ENCODE measurements around the gene NAXE.
"Not testable (repeated sequence)": the region's sequence is repeated elsewhere in the genome, so short reads cannot be mapped to it uniquely, and the experiment has no call there.

Gene NAXE

DNA sequence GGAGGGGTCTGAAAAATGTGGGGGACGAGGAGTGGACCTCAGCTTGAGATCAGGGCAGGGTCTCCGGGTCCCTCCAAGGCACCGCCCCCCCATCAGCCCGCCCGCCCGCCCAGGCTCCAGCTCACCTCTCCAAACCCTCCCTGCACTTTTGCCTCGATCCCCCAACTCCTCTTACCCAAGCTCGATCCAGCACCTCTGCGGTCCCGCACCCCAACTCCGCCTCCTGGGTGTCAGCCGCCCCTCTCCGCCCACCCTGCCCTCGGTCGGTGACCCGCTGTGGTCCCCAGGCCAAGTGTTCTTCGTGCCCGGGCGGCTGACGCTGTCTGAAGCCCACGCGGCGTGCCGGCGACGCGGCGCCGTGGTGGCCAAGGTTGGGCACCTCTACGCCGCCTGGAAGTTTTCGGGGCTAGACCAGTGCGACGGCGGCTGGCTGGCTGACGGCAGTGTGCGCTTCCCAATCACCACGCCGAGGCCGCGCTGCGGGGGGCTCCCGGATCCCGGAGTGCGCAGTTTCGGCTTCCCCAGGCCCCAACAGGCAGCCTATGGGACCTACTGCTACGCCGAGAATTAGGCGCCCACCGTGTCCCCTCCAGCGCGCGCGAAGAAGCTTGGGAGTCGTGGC lies 33.3 kb downstream of the NAXE start:
- DNase-seq: no peak

DNA sequence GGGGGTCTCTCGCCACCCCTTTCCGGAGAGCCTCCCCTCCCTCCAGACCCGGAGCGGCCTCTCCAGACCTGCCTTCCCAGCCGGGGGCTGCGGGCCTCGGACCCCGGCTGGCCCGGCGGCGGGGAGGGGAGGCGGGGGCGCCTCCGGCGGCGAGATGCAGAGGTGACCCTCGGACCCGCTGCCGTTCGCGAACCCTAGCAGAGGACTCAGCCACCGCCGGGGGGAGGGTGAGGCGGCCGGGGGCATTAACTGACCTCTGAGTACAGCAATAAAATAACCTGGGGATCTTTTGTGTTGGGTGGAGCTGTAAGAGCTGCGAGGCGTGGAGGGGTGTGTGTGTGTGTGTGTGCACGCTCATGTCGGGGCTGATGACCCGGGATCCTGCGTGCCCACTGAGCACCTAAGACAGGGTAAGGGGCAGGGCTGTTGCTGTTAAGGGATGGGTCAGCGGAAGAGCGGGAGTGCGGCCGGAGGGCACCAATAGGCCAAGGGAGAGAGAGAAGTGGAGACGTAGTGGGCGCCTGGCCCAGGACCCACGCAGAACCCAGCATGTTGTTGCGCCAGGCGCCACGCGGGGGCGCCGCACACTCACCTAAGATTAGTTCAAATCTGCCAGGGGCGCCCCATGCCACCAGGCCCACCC lies 34.0 kb downstream of the NAXE start:
- peak; percentile 76 for DNase-seq

DNA sequence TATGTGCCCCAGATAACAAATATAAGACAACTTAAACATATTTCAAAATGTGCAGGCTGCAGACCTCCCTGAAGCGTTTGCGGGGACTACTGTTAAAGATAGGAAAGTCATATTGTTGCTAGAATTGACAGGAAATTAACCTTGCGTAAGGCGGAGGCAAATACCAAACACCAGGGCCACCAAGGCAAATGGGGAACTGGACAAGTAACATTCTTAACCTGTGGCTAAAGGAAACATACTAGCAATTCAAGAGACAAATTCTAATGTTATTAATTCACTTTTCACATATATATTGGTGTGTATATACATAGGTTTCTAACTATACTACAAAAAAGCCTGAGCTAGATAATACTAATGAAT lies 34.5 kb downstream of the NAXE start:
- DNase-seq: no peak

DNA sequence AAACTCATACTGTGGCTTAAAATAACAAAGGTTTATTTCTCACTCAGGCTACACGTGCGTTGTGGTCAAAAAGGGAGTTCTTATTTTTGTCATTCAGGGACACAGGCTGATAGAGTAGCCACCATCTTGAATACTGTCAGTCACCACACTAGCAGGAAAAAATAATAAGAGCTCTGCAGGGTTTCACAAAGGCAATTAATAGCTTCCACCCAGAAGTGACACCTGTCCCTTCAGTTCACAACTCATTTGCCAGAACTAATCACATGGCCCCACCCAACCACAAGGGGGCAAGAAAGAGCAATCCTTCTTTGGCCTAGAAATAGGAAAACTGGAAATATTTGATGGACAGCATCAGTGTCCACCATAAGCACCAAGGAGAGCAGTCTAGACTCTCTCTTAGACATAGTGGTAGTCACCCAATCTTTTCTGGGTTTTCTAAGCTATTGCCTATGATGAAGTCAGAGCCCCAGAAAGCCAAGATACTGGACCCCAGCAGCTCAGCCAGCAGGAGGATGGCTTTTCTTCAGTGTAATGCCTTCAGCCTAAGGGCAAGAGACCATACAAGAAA lies 35.8 kb downstream of the NAXE start:
- peak; percentile 37 for DNase-seq

DNA sequence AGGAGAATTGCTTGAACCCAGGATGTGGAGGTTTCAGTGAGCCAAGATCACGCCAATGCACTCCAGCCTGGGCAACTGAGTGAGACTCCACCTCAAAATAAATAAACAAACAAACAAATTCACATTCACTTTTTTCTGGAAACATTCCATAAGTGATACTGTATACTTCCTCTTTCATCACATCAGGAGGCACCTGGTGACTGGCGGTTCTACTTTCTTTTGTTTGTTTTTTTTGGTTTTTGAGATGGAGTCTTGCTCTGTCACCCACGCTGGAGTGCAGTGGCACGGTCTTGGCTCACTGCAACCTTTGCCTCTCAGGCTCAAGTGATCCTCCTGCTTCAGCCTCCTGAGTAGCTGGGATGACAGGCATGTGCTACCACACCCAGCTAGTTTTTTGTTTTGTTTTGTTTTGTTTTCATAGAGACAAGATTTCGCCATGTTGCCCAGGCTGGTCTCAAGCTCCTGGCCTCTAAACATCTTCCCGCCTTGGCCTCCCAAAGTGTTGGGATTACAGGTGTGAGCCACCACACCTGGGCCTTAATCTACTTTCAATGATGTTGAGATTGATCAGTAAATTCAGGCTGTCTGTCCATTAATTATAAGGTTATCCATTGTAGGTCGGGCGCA lies 38.4 kb downstream of the NAXE start:
- DNase-seq: no peak

DNA sequence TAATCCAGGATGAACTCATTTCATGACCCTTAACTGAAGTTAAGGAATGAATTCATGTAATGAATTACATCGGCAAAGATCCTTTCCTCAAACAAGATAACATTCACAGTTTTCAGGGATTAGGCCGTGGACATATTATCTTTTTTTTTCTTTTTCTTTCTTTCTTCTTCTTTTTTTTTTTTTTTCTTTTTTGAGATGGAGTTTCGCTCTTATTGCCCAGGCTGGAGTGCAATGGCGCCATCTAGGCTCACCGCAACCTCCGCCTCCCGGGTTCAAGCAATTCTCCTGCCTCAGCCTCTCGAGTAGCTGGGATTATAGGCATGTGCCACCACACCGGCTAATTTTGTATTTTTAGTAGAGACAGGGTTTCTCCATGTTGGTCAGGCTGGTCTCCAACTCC lies 39.6 kb downstream of the NAXE start:
- DNase-seq: not testable (repeated sequence)

DNA sequence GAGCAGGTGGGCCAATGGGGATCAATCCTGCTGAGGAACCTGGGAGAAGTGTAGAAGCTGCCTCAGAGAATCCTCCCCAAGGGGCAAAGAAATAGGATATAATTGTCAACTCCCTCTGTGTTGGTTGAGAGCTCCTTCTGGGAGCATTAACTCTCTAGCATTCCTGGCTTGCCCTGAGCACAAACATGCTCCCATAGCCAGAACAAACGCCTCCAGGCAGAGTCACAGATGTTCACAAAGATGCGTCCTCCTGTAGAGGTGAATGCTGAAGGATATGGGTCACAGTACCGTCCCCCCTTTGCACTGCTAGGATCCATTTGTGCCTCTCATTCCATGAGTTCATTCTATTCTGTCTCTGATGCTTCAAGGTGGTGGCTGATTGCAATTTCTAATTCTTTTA lies 40.8 kb downstream of the NAXE start:
- no peak for DNase-seq

DNA sequence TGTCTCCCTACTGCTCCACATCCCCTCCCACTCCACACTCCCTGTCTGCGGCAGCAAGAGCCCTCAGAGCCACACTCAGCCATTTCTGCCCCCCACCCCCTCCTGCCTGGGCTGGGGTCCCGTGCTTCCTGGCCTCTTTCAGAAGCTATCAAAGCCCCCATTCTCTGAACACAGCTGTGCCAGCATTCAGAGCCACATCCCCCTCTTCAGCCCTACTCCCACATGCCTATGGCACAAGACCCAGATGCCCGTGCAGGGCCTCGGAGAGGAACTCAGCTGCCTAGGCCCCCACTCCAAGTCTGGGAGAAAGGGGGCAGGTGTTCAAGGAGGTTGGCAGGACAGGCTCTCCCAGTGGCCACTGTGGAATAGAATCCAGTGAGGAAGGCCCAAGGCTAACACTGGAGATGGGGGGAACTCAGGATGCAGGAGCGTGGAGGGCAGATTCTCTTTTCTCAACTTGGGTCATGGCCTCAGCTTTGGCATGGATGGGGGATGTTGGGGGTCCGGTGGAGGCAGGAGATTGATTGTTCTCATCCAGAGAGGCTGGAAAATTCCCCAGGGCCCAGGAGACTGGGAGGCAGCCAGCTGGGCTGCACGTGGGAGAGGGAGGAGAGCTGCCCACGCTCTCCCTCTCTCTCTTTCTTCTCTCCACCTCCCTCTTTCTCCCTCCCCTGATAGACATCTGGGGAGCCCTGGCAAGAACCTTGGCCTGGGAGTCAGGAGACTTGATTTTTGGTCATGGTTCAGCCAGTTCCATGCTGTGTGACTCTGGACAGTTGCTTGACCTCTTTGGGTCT lies 46.8 kb downstream of the NAXE start:
- DNase-seq: no peak

DNA sequence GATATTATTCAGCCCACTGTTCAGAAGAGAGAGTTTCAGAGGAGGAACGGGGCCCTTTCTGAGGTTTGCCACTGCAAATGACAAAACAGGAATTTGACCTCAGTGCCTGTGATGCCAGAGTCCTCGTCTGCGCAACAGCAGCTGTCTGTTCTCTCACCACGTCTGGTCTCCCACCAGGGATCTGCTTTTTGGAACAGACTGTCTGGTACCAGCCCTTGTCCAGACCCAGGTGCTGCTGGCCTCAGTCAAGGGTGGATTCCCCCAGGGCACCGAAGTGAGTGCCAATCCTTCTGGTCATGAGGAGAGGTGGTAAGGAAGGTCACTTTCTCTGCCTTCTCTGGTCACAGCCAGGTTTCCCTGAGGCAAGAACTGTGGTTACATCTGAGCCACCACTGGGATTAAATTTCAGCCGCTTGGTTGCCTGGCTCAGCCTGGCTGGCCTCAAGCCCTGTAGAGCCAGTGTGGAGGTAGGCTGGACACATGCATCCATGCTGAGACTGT lies 48.1 kb downstream of the NAXE start:
- DNase-seq: no peak

DNA sequence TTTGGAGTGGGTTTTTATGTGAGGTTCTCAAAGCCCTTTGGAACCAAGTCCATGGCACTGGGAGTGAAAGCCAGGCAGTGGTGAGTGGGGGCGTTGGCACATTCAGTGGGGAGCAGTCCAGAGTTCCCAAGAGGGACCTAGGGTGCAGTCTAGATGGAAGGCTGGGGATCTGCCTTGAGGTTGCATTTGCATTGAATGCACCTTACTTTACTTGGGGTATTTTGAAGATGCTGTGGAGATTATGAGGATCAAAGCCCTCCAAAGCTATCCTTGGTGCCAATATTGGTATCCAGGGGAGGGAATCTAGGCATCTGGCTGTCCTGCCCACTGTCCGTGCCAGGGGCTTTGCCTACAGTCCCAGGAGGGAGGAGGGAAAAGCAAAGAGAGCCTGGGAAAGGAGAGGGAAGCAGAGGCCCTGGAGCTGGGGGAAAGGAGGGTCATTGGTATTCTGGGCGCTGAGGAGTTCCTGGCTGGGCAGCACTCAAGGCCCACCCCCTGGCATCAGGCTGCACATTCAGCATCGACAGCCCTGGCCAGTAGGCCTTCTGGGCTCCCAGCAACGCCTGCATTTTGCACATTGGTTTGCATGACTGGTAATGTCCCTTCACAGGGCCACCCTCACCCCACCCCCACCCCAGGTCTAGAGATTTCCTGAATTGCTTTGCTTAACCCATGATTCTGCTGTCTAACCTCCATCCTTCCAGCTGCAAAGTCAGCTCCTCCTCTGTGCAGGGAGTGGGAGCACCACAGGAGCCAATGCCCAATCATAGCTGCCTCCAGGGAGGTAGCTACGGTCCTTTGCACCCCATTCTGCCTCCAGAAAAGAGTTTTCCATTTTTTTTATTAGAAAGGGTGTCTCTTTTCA lies 49.5 kb downstream of the NAXE start:
- no peak for DNase-seq

DNA sequence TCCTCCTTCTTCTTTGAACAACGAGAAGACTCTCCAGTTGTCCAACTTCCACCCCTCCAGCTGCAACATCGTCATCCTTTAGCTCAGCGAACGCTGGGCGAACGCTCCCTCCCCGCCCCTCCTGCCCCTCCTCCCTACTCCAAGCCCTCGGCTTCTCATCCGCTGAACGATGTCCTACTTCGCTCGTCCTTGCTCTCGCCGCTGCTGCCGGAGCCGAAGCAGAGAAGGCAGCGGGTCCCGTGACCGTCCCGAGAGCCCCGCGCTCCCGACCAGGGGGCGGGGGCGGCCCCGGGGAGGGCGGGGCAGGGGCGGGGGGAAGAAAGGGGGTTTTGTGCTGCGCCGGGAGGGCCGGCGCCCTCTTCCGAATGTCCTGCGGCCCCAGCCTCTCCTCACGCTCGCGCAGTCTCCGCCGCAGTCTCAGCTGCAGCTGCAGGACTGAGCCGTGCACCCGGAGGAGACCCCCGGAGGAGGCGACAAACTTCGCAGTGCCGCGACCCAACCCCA lies 50.2 kb downstream of the NAXE start, which contains the start of gene BCAN:
BCAN (plus strand) TSS at position 357 of the 504 bp plus-strand sequence. CDS start 3,938 bp downstream, outside the sequence.
- peak; percentile 28 for DNase-seq

DNA sequence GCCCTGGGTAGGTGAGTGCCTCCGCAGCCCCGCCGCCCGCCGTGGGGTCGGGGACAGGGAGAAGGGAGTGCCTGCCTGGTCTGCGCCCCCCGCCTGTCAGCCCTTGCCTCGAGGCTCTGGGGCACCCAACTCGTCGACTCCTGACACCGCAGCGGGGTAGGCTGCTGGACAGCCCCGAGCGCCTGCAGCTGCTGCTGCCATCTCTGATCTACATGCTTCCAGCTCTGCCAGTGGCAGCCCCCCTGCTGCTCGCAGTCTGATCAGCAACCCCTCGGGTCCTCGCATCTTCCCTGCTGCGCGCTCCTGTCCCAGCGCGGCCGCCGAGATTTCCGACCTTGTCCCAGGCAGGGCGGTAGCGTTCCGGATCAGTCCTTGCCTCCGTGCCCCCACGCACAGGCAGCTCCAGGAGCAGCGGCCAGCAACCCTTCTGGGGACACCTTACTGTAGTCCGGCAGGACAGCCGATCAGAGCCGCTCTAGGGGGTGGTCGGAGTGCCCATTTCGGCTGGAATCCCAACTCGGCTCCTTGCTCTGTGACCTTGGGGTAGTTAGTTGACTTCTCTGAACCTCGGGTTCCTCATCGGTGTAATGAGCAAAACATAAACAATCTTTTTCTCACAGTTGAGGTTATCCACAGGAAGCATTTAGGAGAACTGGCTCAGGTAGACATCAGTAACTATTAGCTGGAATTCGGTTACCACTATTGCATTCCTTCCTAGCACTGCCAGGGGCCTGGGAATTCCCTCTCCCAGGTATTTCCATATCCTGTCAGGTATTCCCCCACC lies 50.9 kb downstream of the NAXE start:
- no peak for DNase-seq

DNA sequence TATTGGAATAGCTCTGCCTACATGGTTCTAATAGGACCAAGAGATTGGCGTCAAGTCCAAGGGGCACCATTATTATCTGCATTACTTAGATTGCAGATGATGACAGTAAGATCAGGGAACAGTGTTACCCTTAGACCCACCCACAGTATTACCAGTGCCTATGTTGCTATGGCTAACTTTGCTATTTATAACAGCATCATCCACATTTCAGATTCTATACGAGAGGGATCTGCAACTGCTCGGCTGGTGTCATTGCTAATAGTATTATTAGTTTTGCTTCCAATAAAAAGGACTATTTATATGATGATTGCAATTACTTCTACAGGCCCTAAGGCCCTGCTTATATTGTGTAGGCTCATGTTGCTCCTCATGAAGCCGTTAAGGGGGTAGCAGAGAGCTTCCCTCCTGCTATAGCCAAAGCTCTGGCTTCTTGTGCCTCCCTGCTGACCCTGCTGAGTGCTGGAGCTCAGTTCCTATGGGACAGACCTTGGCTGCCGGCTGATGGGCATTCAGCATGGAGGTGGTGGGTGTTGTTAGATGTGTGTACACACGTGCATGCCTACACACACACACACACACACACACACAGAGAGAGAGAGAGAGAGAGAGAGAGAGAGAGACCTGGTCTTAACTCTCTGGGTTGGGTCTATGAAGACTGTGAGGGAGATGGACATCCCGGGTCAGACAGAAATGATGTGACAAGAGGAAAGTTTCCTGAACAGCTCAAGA lies 51.6 kb downstream of the NAXE start:
- DNase-seq: no peak

DNA sequence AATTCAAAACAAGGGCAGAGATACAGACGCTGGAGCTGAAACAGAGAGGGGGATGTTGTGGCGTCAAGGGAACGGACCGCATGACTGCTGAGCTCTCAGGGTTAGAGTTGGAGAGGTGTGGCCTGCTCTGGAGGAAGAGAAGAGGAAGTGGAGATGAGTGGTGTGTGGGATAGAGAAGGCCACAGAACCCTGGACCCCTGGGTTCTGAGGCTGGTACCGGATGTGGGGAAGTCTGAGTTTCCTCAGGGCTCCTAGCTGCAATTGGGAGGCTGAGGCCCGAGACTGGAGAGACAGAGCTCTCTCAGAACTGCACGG lies 52.2 kb downstream of the NAXE start:
- DNase-seq: no peak

Measured in activated naive CD4-positive, alpha-beta T cell treated with anti-CD3 and anti-CD28 coated beads, Interleukin-2, amount 50 U/mL, for 16 hours (primary cell).